IPS-20b (cell line): ENCODE data around the gene COQ10A.

Experiments used
- H3K27ac ChIP-seq: one replicate; pipeline ENCODE4 v1.5.1; 2013; ENCODE audit warnings: low read length
- H3K27me3 ChIP-seq: 2 replicates; pipeline ENCODE4 v1.6.1; 2013; ENCODE audit warnings: mild to moderate bottlenecking, low read length, inconsistent platforms; ENCODE audit not compliant: insufficient read depth
- H3K36me3 ChIP-seq: 2 replicates; pipeline ENCODE4 v1.6.1; 2013; ENCODE audit warnings: low read depth, mild to moderate bottlenecking, inconsistent platforms, low read length, moderate library complexity; ENCODE audit not compliant: insufficient read depth
- H3K4me1 ChIP-seq: 2 replicates; pipeline ENCODE4 v1.6.1; 2013; ENCODE audit warnings: mild to moderate bottlenecking, control low read depth, inconsistent platforms, low read length, moderate library complexity; ENCODE audit not compliant: insufficient read depth
- H3K4me3 ChIP-seq: 2 replicates; pipeline ENCODE4 v1.5.1; 2013; ENCODE audit warnings: mild to moderate bottlenecking, low read length, inconsistent platforms
- H3K9ac ChIP-seq: 2 replicates; pipeline ENCODE4 v1.6.1; 2013; ENCODE audit warnings: low read depth, mild to moderate bottlenecking, inconsistent platforms, low read length, moderate library complexity
- H3K9me3 ChIP-seq: 2 replicates; pipeline ENCODE4 v1.6.1; 2013; ENCODE audit warnings: mild to moderate bottlenecking, low read depth, low read length, inconsistent platforms; ENCODE audit not compliant: insufficient read depth

COQ10A gene

GRCh38 chr12:56229916-56230431 is 36.8 kb upstream of the COQ10A start, which contains the start of gene SLC39A5:
Gene SLC39A5, plus strand, starts transcription at chr12:56230051. Its CDS starts 1,224 bp downstream, at chr12:56231275.
- no peak within 1 kb of the TSS for H3K9ac ChIP-seq
- no peaks in the 10 kb centered on the region for H3K9me3 ChIP-seq
- no peak within 1 kb of the TSS for H3K4me3 ChIP-seq

DNA sequence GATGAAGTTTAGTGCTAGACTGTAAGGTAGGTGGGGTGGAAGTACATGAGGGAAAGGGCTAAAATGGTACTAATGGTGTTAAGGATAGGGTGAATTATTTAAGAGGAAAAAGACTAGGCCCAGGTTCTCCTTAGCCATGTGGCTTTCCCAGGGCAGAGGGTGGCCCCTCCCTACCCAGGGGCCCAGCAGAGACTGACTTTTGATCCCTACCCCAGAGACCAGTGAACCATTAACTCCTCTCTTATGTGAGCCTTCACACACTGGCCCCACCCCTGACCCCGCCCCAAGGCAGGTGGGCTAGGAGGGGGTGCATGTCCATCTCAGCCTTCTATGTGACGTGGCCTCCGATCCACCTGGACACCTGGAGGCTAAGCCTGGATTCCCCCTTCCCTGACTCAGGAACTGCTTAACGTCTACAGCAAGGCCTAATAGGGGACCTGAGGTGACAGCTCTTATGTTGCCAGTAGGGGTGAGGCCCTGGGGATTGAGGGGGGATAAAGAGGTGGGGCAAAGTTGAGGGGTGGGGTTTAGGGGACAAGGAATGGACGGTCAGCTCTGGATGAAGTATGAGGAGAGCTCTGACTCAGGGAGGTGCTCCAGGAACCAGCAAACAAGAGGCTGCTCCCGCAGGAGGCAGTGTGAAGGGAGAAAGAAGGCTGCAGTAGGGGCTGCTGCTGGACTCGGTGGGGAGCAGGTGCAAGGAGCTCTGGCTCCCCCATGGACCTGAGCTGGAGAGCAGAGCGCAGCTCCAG is 36.1 kb upstream of the COQ10A start:
- Histone ChIP-seq H3K27ac (no peak overlapping the region), H3K4me3 (no peak overlapping the region), H3K36me3 (peaks cover 8% of the 10 kb centered on the region; the same call in 1 of the 2 replicates), H3K4me1 (no peaks in the 10 kb centered on the region; the same call in 1 of the 2 replicates), H3K27me3 (no peaks in the 10 kb centered on the region), H3K9ac (no peak overlapping the region), H3K9me3 (no peaks in the 10 kb centered on the region)

More at GRCh38 chr12:56229916-56230431, 36.8 kb upstream of the COQ10A start, which contains the start of gene SLC39A5:
- no peaks in the 10 kb centered on the region; the same call in 1 of the 2 replicates for H3K4me1 ChIP-seq
- peaks cover 10% of the 10 kb centered on the region; the same call in 1 of the 2 replicates for H3K36me3 ChIP-seq
- H3K27me3 ChIP-seq = no peaks in the 10 kb centered on the region
- H3K27ac ChIP-seq = no peak within 1 kb of the TSS

DNA sequence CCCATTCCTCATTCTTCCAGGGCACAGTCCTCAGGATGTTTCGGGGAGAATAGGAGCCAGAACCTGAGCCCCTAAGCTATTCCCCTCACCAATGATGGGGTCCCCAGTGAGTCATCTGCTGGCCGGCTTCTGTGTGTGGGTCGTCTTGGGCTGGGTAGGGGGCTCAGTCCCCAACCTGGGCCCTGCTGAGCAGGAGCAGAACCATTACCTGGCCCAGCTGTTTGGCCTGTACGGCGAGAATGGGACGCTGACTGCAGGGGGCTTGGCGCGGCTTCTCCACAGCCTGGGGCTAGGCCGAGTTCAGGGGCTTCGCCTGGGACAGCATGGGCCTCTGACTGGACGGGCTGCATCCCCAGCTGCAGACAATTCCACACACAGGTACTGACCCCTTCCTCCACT is 35.6 kb upstream of the COQ10A start:
- Histone ChIP-seq H3K4me3 (no peak overlapping the region), H3K27me3 (no peaks in the 10 kb centered on the region), H3K27ac (no peak overlapping the region), H3K4me1 (no peaks in the 10 kb centered on the region; the same call in 1 of the 2 replicates), H3K36me3 (peaks cover 7% of the 10 kb centered on the region; the same call in 1 of the 2 replicates), H3K9me3 (no peaks in the 10 kb centered on the region), H3K9ac (no peak overlapping the region)

- peaks cover 12% of the 10 kb centered on the region; the same call in 1 of the 2 replicates for H3K36me3 ChIP-seq
- H3K27ac ChIP-seq = no peak overlapping the region
- H3K4me3 ChIP-seq = no peak overlapping the region
- no peaks in the 10 kb centered on the region; the same call in 1 of the 2 replicates for H3K4me1 ChIP-seq
- H3K9ac ChIP-seq = no peak overlapping the region
- H3K9me3 ChIP-seq = no peaks in the 10 kb centered on the region
- H3K27me3 ChIP-seq = no peaks in the 10 kb centered on the region
Measured at GRCh38 chr12:56234746-56235436, 31.9 kb upstream of the COQ10A start.

- H3K36me3 ChIP-seq = peaks cover 24% of the 10 kb centered on the region
- no peaks in the 10 kb centered on the region for H3K4me1 ChIP-seq
- no peak overlapping the region for H3K4me3 ChIP-seq
- H3K27ac ChIP-seq = no peak overlapping the region
- H3K27me3 ChIP-seq = no peaks in the 10 kb centered on the region
- H3K9ac ChIP-seq = no peak overlapping the region
- H3K9me3 ChIP-seq = no peaks in the 10 kb centered on the region
Measured at GRCh38 chr12:56236091-56236490, 30.7 kb upstream of the COQ10A start.

DNA sequence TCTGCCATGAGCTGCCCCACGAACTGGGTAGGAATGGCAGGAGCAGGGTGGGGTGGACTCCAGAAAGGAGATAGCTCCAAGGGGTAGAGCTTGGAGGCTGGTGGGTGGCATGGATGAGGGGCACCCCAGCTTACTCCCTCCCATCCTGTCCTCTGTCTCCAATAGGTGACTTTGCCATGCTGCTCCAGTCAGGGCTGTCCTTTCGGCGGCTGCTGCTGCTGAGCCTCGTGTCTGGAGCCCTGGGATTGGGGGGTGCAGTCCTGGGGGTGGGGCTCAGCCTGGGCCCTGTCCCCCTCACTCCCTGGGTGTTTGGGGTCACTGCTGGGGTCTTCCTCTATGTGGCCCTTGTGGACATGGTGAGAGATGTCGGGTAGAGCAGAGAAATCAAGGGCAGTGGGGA is 29.8 kb upstream of the COQ10A start:
- H3K9me3 ChIP-seq = no peaks in the 10 kb centered on the region
- no peaks in the 10 kb centered on the region for H3K4me1 ChIP-seq
- no peaks in the 10 kb centered on the region for H3K27me3 ChIP-seq
- H3K4me3 ChIP-seq = no peak overlapping the region
- H3K27ac ChIP-seq = no peak overlapping the region
- H3K36me3 ChIP-seq = peaks cover 33% of the 10 kb centered on the region
- no peak overlapping the region for H3K9ac ChIP-seq

DNA sequence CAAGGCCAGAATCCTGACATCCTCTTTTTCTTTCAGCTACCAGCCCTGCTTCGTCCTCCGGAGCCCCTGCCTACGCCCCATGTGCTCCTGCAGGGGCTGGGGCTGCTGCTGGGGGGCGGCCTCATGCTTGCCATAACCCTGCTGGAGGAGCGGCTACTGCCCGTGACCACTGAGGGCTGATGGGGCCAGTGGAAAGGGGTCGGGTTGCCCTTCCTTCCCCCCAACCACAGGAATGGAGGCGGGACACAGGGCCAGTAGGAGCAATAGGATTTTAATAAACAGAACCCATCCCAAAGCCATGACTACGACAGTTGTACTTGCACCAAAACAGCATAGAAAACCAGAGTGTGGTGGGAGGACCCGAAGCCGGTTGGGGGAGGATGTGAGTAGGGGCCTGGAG is 29.2 kb upstream of the COQ10A start:
- Histone ChIP-seq H3K36me3 (peaks cover 38% of the 10 kb centered on the region), H3K4me1 (no peaks in the 10 kb centered on the region), H3K27me3 (no peaks in the 10 kb centered on the region)

GRCh38 chr12:56241424-56242303 is 25.1 kb upstream of the COQ10A start:
- no peaks in the 10 kb centered on the region for H3K9me3 ChIP-seq
- peaks cover 70% of the 10 kb centered on the region for H3K36me3 ChIP-seq

More for the DNA sequence above, 29.2 kb upstream of the COQ10A start:
- Histone ChIP-seq H3K4me3 (no peak overlapping the region), H3K9ac (no peak overlapping the region), H3K9me3 (no peaks in the 10 kb centered on the region), H3K27ac (no peak overlapping the region)

DNA sequence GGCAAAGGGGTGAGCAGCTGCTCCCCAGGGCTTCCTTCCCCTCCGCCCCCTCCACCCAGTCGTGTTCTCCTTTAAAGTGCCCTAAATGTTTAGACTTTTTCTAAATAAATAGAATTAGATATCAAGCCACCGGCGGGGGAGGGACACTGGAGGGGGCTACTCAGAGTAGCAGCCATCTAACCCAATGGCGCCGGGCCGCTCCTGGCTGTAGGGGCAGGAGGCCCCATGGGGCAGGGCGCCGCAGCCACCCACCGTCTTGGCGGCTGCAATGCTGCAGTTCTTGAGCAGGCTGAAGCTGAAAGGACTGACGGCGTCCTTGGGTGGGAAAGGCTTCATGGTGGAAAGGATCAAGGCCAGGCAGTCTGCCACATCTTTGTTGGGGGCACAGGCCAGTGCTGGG is 23.8 kb upstream of the COQ10A start:
- H3K4me1 ChIP-seq = no peaks in the 10 kb centered on the region
- H3K9me3 ChIP-seq = no peaks in the 10 kb centered on the region
- no peak overlapping the region for H3K27ac ChIP-seq
- no peak overlapping the region for H3K4me3 ChIP-seq
- no peak overlapping the region for H3K9ac ChIP-seq
- H3K27me3 ChIP-seq = no peaks in the 10 kb centered on the region
- H3K36me3 ChIP-seq = peaks cover 82% of the 10 kb centered on the region

More at GRCh38 chr12:56241424-56242303, 25.1 kb upstream of the COQ10A start:
- no peaks in the 10 kb centered on the region for H3K27me3 ChIP-seq
- no peak overlapping the region for H3K4me3 ChIP-seq
- H3K4me1 ChIP-seq = no peaks in the 10 kb centered on the region
- no peak overlapping the region for H3K9ac ChIP-seq
- no peak overlapping the region for H3K27ac ChIP-seq

GRCh38 chr12:56243731-56244181 is 23.0 kb upstream of the COQ10A start:
- Histone ChIP-seq H3K27ac (no peak overlapping the region), H3K9ac (no peak overlapping the region), H3K9me3 (no peaks in the 10 kb centered on the region), H3K4me3 (no peak overlapping the region), H3K36me3 (peaks cover 90% of the 10 kb centered on the region), H3K27me3 (no peaks in the 10 kb centered on the region), H3K4me1 (no peaks in the 10 kb centered on the region)

DNA sequence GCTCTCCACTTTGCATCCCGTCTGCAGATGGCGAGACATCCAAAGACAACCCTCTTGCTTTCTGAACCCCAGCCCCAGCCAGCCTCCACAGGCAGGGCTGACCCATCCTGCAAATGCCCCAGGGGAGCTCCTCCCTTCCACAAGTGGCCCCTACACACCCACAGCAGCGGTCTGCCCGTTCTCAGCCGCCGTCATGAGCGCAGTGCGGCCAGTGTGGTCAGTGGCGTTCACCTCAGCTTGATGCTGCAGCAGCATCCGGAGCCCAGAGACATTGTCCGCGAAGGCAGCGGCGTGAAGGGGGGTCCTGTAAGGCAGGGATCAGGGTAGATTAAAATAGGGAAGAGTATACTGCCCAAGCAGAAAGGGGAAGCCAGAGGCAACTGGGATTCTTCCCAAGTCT is 22.2 kb upstream of the COQ10A start:
- Histone ChIP-seq H3K4me1 (no peaks in the 10 kb centered on the region), H3K27ac (no peak overlapping the region), H3K27me3 (no peaks in the 10 kb centered on the region), H3K4me3 (no peak overlapping the region), H3K9me3 (no peaks in the 10 kb centered on the region), H3K36me3 (peaks cover 92% of the 10 kb centered on the region), H3K9ac (no peak overlapping the region)
